OCI-LY7 (cell line): ENCODE data around the gene PRKD1. TPM values are rescaled to one million over a fixed set of nuclear protein-coding genes. Genes with fewer than 3 reads are reported as not detected.

Experiments used
- BruUV-seq: library from RNA; stranded (reverse); fragments of 400-500 nt; replicated peaks from 2 replicates; lab custom pipeline; 2021; lab: Mats Ljungman, UMichigan
- CTCF ChIA-PET: fragments of 300-600 bp; sonication (Branson Sonifier 250); formaldehyde crosslinking; loops from one replicate; lab custom pipeline; 2022; ENCODE audit warnings: antibody characterized with exemption; ENCODE audit not compliant: unreplicated experiment; lab: Charles Lee
- POLR2A ChIA-PET: fragments of 300-600 bp; sonication (Branson Sonifier 250); formaldehyde crosslinking; loops from one replicate; lab custom pipeline; 2022; ENCODE audit warnings: antibody characterized with exemption; lab: Charles Lee
- DNase-seq: peaks from one replicate; pipeline ENCODE4 v3.0.0-alpha.2; 2015; ENCODE audit warnings: low spot score
- H2AFZ ChIP-seq: fragments of 200-600 bp; sonication (generic), shearing (Covaris generic); 2 replicates; pipeline ENCODE4 v1.6.1; 2014; ENCODE audit warnings: mild to moderate bottlenecking, antibody characterized with exemption, low read length, moderate library complexity
- H3K27ac ChIP-seq: fragments of 200-600 bp; sonication (generic); 2 replicates; pipeline ENCODE4 v1.5.1; 2014; ENCODE audit warnings: mixed run types, low read depth, mild to moderate bottlenecking, moderate library complexity, low read length, inconsistent platforms; ENCODE audit not compliant: poor library complexity, severe bottlenecking
- H3K36me3 ChIP-seq: fragments of 200-600 bp; sonication (generic); 2 replicates; pipeline ENCODE4 v1.6.1; 2014; ENCODE audit warnings: mild to moderate bottlenecking, antibody characterized with exemption, low read length, moderate library complexity, mixed read lengths; ENCODE audit not compliant: insufficient read depth
- H3K4me1 ChIP-seq: fragments of 200-600 bp; sonication (generic); 2 replicates; pipeline ENCODE4 v1.5.1; 2014; ENCODE audit warnings: mild to moderate bottlenecking, low read length; ENCODE audit not compliant: insufficient read depth, poor library complexity, severe bottlenecking
- H3K4me2 ChIP-seq: fragments of 200-600 bp; sonication (generic); 2 replicates; pipeline ENCODE4 v1.6.1; 2014; ENCODE audit warnings: mild to moderate bottlenecking, low read length
- H3K4me3 ChIP-seq: fragments of 200-600 bp; sonication (generic); 2 replicates; pipeline ENCODE4 v1.5.1; 2014; ENCODE audit warnings: mild to moderate bottlenecking, low read depth, low read length; ENCODE audit not compliant: poor library complexity, severe bottlenecking
- H3K79me2 ChIP-seq: fragments of 200-600 bp; sonication (generic); 2 replicates; pipeline ENCODE4 v1.6.1; 2016; ENCODE audit warnings: low read depth, mild to moderate bottlenecking, low read length, moderate library complexity, mixed read lengths; ENCODE audit not compliant: insufficient read depth
- H3K9me2 ChIP-seq: fragments of 200-600 bp; sonication (generic); 2 replicates; pipeline ENCODE4 v1.6.1; 2016; ENCODE audit warnings: mild to moderate bottlenecking, low read length, mixed read lengths; ENCODE audit not compliant: insufficient read depth
- H3K9me3 ChIP-seq: fragments of 200-600 bp; sonication (generic); 2 replicates; pipeline ENCODE4 v1.6.1; 2014; ENCODE audit warnings: mild to moderate bottlenecking, mixed run types, low read length, mixed read lengths
- H4K20me1 ChIP-seq: fragments of 200-600 bp; sonication (generic); 2 replicates; pipeline ENCODE4 v1.6.1; 2014; ENCODE audit warnings: mild to moderate bottlenecking, antibody characterized with exemption, low read length, moderate library complexity, mixed read lengths; ENCODE audit not compliant: insufficient read depth
- CTCF ChIP-seq: fragments of 200-600 bp; sonication (generic); conservative IDR thresholded peaks from 2 replicates; pipeline ENCODE4 v1.5.1; 2014; ENCODE audit warnings: mild to moderate bottlenecking, antibody characterized with exemption, low read length, moderate library complexity, mixed read lengths
- EZH2phosphoT487 ChIP-seq: fragments of 200-600 bp; sonication (generic); IDR thresholded peaks from 2 replicates; pipeline ENCODE4 v1.6.1; 2018; ENCODE audit warnings: low read depth, borderline replicate concordance, mild to moderate bottlenecking, mixed run types, antibody characterized with exemption, low read length, moderate library complexity, mixed read lengths
- intact Hi-C: fragments of 100-400 bp; cut with micrococcal nuclease; formaldehyde crosslinking; loops from one replicate; pipeline ENCODE4 v1.10.0; 2022; ENCODE audit not compliant: unreplicated experiment
- total RNA-seq, 2 experiments: library from RNA; depleted of rRNA in 1 of 2; stranded (reverse); fragments of >200 nt in 1 of 2; shearing (Covaris generic) in 1 of 2; gene quantifications; 2 replicates each; pipeline ENCODE4 v1.2.3, GENCODE V29; 2014 to 2022

Gene PRKD1
- total RNA-seq, 2 experiments from 2014 or later, result not detected

- intact Hi-C loops, result no loop called here
- Histone ChIP-seq H3K36me3 (no peaks in the 10 kb centered on the region), H3K4me1 (no peaks in the 10 kb centered on the region), H3K9me3 (0 out of 2 replicates have a peak, but pooled peaks cover 5% of the 10 kb centered on the region), H3K27ac (no peak overlapping the region), H3K79me2 (no peaks in the 10 kb centered on the region; the same call in 1 of the 2 replicates), H3K4me3 (no peak overlapping the region), H4K20me1 (no peaks in the 10 kb centered on the region), H3K4me2 (no peak overlapping the region), H3K9me2 (no peaks in the 10 kb centered on the region), H2AFZ (no peak overlapping the region)
- CTCF ChIA-PET, result no interaction called here
- DNase-seq, result no peak
- no TSS peak for BruUV-seq
- POLR2A ChIA-PET, result interaction anchor here (0.6 kb wide), 1 partner anchor 125 kb away, joined by 3 read pairs; no protein-coding TSS in a partner anchor
- TF ChIP-seq EZH2phosphoT487 (no peak), CTCF (no peak)
Measured at GRCh38 chr14:29724991-29725390, 202.7 kb downstream of the PRKD1 start.

- CTCF ChIA-PET, result no interaction called here
- POLR2A ChIA-PET, result no interaction called here
- TF ChIP-seq CTCF (no peak), EZH2phosphoT487 (no peak)
- H3K4me3 ChIP-seq, result no peak overlapping the region
- no peak overlapping the region for H3K27ac ChIP-seq
- no peaks in the 10 kb centered on the region; the same call in 1 of the 2 replicates for H3K79me2 ChIP-seq
- H3K36me3 ChIP-seq, result no peaks in the 10 kb centered on the region
- H3K9me3 ChIP-seq, result no peaks in the 10 kb centered on the region
- intact Hi-C loops, result no loop called here
- no peaks in the 10 kb centered on the region for H4K20me1 ChIP-seq
- no peak overlapping the region for H3K4me2 ChIP-seq
- no peaks in the 10 kb centered on the region for H3K4me1 ChIP-seq
- no peaks in the 10 kb centered on the region for H3K9me2 ChIP-seq
- no peak overlapping the region for H2AFZ ChIP-seq
- BruUV-seq, result no TSS peak
- DNase-seq, result no peak
Measured at GRCh38 chr14:29722831-29723230, 204.8 kb downstream of the PRKD1 start.

- TF ChIP-seq EZH2phosphoT487 (no peak), CTCF (no peak)
- no peaks in the 10 kb centered on the region for H3K36me3 ChIP-seq
- POLR2A ChIA-PET, result no interaction called here
- intact Hi-C loops, result no loop called here
- DNase-seq, result no peak
- H3K4me3 ChIP-seq, result no peak overlapping the region
- H4K20me1 ChIP-seq, result no peaks in the 10 kb centered on the region
- H3K9me2 ChIP-seq, result no peaks in the 10 kb centered on the region
- H3K27ac ChIP-seq, result no peak overlapping the region
- H3K9me3 ChIP-seq, result no peaks in the 10 kb centered on the region
- no TSS peak for BruUV-seq
- no peaks in the 10 kb centered on the region; the same call in 1 of the 2 replicates for H3K79me2 ChIP-seq
- H3K4me2 ChIP-seq, result no peak overlapping the region
- CTCF ChIA-PET, result no interaction called here
- H2AFZ ChIP-seq, result no peak overlapping the region
- H3K4me1 ChIP-seq, result no peaks in the 10 kb centered on the region
Measured at GRCh38 chr14:29721586-29721985, 206.1 kb downstream of the PRKD1 start.
